ENCODE results near the gene PLXNB1. TPM values are rescaled to one million over a fixed set of nuclear protein-coding genes. Genes with fewer than 3 reads are reported as not detected.

Gene PLXNB1
- total RNA-seq, 1 donor from 2014 or later = 160 TPM

DNA sequence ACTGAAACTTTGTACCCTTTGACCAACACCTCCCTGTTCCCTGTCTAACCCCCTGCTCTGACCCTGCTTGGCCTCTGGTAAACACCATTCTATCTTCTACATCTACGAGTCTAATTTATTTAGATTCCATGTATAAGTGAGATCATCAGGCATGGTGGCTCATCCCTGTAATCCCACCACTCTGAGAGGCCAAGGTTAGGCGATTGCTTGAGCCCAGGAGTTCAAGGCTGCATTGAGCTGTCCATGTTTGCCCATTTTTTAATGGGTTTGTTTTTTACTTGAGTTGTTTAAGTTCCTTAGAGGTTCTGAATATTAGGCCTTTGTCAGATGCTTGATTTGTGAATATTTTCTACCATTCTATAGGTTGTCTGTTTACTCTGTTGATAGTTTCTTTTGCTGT is 40.9 kb downstream of the PLXNB1 start:
- peaks cover 0 to 8% of the 10 kb centered on the region in 2 donors for H3K9me3 ChIP-seq
- no peak for DNase-seq (ENCODE audit: low spot score in 2 of 2)
- H3K4me3 ChIP-seq = no peak overlapping the region
- TF ChIP-seq, protein P1, sequence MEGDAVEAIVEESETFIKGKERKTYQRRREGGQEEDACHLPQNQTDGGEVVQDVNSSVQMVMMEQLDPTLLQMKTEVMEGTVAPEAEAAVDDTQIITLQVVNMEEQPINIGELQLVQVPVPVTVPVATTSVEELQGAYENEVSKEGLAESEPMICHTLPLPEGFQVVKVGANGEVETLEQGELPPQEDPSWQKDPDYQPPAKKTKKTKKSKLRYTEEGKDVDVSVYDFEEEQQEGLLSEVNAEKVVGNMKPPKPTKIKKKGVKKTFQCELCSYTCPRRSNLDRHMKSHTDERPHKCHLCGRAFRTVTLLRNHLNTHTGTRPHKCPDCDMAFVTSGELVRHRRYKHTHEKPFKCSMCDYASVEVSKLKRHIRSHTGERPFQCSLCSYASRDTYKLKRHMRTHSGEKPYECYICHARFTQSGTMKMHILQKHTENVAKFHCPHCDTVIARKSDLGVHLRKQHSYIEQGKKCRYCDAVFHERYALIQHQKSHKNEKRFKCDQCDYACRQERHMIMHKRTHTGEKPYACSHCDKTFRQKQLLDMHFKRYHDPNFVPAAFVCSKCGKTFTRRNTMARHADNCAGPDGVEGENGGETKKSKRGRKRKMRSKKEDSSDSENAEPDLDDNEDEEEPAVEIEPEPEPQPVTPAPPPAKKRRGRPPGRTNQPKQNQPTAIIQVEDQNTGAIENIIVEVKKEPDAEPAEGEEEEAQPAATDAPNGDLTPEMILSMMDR (IDR thresholded peaks at IDR 0.05) = no peak
- H3K27ac ChIP-seq = no peak overlapping the region
- H3K36me3 ChIP-seq = no peaks in the 10 kb centered on the region
- intact Hi-C loops (cut with DNase I) = no loop called here
- H3K4me1 ChIP-seq = no peaks in the 10 kb centered on the region
- H3K27me3 ChIP-seq = no peaks in the 10 kb centered on the region

DNA sequence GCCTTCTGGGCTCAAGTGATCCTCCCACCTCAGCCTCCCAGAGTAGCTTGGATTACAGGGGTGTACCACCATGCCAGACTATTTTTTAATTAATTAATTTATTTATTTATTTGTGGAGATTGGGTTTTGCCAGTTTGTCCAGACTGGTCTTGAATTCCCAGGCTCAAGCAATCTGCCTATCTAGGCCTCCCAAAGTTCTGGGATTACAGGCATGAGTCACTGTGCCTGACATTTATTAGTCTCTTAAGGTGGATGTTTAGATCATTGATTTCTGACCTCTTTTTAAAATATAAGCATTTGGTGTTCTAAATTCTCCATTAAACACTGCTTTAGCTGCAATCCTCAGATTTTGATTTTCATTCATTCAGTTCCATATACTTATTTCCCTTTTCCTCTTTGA is 42.3 kb downstream of the PLXNB1 start:
- Histone ChIP-seq H3K4me3 (no peak overlapping the region), H3K9me3 (peaks cover 0 to 8% of the 10 kb centered on the region in 2 donors), H3K27ac (no peak overlapping the region), H3K36me3 (no peaks in the 10 kb centered on the region), H3K4me1 (no peaks in the 10 kb centered on the region), H3K27me3 (no peaks in the 10 kb centered on the region)
- TF ChIP-seq, protein P1 (IDR thresholded peaks at IDR 0.05) = no peak
- intact Hi-C loops (cut with DNase I) = no loop called here
- DNase-seq (ENCODE audit: low spot score in 2 of 2) = no peak

DNA sequence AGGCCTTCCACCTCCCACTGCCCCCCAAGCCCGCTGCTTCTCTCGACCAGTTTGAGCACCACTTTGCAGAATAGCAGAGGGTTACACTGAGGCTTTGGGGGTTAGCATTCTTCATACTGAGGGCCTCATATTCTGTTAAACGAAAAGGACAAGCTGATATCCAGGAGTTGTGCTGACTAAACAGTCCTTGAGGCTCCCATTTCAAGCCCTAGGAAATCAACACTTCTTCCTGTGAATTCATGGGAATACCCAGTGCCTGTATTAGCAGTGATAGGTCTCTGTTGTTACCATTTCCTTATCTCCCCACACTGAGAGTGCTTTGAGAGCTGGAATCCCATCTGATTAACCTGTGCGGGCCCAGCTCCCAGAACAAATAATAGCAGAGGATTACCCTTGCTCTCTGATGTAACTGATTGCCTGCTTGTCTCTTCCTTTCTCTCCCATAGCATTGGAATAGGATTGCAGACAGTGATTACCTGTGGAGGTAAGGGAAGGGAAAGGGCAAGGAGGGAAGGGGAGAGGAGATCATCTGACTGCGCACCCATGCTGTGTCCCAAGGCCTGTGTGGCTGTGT is 56.9 kb downstream of the PLXNB1 start:
- TF ChIP-seq, protein P1 (IDR thresholded peaks at IDR 0.05) = no peak
- DNase-seq (ENCODE audit: low spot score in 2 of 2) = no peak
- intact Hi-C loops (cut with DNase I) = no loop called here
- no peaks in the 10 kb centered on the region for H3K9me3 ChIP-seq
- H3K4me3 ChIP-seq = no peak overlapping the region
- no peak overlapping the region for H3K27ac ChIP-seq
- H3K4me1 ChIP-seq = no peaks in the 10 kb centered on the region
- no peaks in the 10 kb centered on the region for H3K36me3 ChIP-seq
- H3K27me3 ChIP-seq = no peaks in the 10 kb centered on the region

DNA sequence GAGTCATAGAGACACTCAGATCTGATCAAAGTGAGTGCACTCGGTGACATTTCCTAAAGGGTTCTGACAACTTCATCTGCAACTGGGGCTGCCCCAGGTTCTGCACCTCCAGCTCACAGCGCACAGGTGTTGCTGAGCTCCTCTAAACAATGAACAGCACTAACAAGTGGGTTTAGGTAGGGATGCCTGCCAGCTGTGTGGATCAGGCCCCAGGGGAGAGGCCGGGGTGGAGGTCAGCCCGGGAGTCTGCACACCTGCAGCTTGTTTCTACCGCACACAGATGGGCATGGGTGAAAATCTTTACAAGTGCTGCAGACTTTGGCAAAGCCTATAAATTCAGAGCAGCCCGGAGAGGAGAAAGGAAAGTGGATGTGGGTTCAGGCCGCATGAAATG is 57.5 kb downstream of the PLXNB1 start:
- no peak overlapping the region for H3K4me3 ChIP-seq
- no peaks in the 10 kb centered on the region for H3K9me3 ChIP-seq
- DNase-seq (ENCODE audit: low spot score in 2 of 2) = no peak
- TF ChIP-seq, protein P1 (IDR thresholded peaks at IDR 0.05) = no peak
- no peaks in the 10 kb centered on the region for H3K4me1 ChIP-seq
- H3K36me3 ChIP-seq = no peaks in the 10 kb centered on the region
- intact Hi-C loops (cut with DNase I) = no loop called here
- H3K27ac ChIP-seq = no peak overlapping the region
- H3K27me3 ChIP-seq = no peaks in the 10 kb centered on the region

DNA sequence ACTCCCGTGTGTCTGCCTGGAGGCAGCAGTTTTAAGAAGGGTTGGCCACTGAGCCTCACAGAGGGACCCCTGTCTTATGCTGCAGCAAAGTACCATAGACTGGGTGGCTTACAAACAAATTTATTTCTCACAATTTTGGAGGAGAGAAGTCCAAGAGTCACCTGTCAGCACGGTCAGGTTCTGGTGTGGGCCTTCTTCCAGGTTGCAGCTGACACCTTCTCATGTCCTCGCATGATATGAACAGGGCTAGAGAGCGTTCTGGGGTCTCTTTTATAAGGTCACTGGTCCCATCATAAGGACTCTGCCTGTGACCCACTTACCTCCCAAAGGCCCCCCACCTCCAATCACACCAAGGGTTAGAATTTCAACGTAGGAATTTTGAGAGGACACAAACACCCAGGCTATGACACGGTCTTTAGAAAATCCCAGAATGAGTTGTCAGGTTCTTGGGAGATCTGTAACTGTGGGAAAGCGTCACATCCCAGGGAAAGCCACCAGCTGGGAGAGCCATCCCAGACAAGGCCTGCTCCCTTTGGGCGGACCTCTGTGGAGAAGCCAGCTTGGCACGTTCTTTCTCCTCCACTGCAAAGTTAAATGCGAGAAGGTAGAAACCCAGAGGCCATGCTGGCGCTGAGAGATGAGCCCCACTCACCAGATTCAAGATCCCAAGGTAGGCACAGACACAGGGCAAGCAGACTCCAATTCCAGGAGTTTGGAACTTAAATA is 58.1 kb downstream of the PLXNB1 start, which contains the start of gene FBXW12:
Gene FBXW12 (plus strand): TSS at position 569 of the 726 bp plus-strand sequence. CDS start 549 bp downstream, outside the sequence.
- TF ChIP-seq, protein P1 (IDR thresholded peaks at IDR 0.05) = no peak
- Histone ChIP-seq H3K36me3 (no peaks in the 10 kb centered on the region), H3K4me3 (no peak within 1 kb of the TSS), H3K27me3 (no peaks in the 10 kb centered on the region), H3K9me3 (no peaks in the 10 kb centered on the region), H3K27ac (no peak within 1 kb of the TSS), H3K4me1 (no peaks in the 10 kb centered on the region)
- intact Hi-C loops (cut with DNase I) = no loop called here
- DNase-seq (ENCODE audit: low spot score in 2 of 2) = no peak

Data from ascending aorta (tissue), 2 donors.